Upper lobe of left lung (tissue), 4 donors: ENCODE results near the gene AGAP1.

Source experiments
- CTCF ChIP-seq, 6 experiments: fragments of 450-650 bp in 4 of 6; fragments of 200-600 bp in 2 of 6; sonication (generic) in 2 of 6; IDR thresholded peaks; one replicate each; pipeline ENCODE4 v1.5.1; 2016 to 2019; ENCODE audit warnings: antibody characterized with exemption in 6 of 6
- EP300 ChIP-seq, 4 donors: sonication (generic); formaldehyde crosslinking; IDR thresholded peaks; one replicate each; pipeline ENCODE4 v1.5.1; 2017; ENCODE audit warnings: antibody characterized with exemption in 4 of 4, control low read depth in 2 of 4
- POLR2A ChIP-seq, 4 donors: fragments of 450-650 bp; IDR thresholded peaks; one replicate each; pipeline ENCODE4 v1.5.1; 2016 to 2017; ENCODE audit warnings: antibody characterized with exemption in 4 of 4, mild to moderate bottlenecking in 2 of 4
- POLR2AphosphoS5 ChIP-seq, 2 donors: sonication (generic); formaldehyde crosslinking; IDR thresholded peaks; one replicate each; pipeline ENCODE4 v1.5.1; 2017; ENCODE audit warnings: antibody characterized with exemption in 2 of 2

- TF ChIP-seq POLR2A (IDR thresholded peaks at IDR 0.05) (no peak), CTCF (IDR thresholded peaks at IDR 0.05) (no peak), POLR2AphosphoS5 (IDR thresholded peaks at IDR 0.05) (no peak), EP300 (IDR thresholded peaks at IDR 0.05) (no peak)
These were observed 313.3 kb downstream of the AGAP1 start for GRCh38 chr2:235806986-235807750.
